ENCODE results near the gene MRPS23.
A peak's percentile ranks its signal among the peaks of the same experiment; 100 is the strongest.

MRPS23 gene

DNA sequence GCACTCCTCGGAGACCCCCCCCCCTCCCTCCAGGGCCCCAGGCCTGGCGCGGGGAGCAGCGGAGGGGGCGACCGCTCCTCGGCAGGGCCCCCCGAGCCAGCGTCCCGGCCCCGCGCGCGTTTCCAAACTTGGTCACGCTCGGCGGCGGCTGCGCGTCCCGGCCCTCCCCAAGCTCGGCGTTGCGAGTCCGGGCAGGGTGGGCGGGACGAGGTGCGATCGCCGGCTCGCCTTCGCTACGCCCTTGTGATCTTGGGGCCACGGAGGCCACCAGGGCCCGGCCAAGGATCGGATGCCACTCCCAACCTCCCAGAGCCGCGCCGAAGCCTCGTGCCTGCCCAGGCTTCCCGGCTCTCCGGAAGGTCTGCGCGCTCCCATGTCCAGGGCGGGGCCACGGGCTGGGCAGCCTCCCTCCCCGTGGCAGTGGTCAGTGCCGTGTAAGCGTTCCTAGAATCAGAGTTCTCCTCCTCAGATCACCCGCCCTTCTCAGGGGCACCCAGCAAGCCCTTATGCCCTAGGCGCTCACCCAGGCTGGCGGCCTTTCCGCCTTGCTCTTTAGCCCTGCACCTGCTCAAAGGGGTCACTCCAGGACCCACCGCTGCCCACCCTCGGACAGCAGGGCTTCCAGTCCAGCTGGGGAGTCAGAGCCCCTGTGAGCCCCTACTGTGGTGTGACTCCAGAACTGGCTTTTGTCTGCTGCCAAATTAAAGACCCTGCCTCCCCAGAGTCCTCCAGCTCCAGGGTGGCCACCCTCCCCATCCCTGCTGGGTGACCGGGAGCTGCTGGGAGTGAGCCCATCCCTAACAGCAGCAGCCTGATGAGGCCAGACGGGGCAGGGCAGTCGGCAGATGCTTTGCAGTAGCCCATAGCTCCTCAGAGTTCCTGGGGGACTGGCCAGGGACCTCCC is 12.2 kb upstream of the MRPS23 start:
- peak overlapping the region; percentile 35 for H3K4me3 ChIP-seq (ENCODE audit: low read depth, low read length)
- TF ChIP-seq, protein P1, sequence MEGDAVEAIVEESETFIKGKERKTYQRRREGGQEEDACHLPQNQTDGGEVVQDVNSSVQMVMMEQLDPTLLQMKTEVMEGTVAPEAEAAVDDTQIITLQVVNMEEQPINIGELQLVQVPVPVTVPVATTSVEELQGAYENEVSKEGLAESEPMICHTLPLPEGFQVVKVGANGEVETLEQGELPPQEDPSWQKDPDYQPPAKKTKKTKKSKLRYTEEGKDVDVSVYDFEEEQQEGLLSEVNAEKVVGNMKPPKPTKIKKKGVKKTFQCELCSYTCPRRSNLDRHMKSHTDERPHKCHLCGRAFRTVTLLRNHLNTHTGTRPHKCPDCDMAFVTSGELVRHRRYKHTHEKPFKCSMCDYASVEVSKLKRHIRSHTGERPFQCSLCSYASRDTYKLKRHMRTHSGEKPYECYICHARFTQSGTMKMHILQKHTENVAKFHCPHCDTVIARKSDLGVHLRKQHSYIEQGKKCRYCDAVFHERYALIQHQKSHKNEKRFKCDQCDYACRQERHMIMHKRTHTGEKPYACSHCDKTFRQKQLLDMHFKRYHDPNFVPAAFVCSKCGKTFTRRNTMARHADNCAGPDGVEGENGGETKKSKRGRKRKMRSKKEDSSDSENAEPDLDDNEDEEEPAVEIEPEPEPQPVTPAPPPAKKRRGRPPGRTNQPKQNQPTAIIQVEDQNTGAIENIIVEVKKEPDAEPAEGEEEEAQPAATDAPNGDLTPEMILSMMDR (IDR thresholded peaks at IDR 0.05; ENCODE audit: low read depth, low read length): no peak

DNA sequence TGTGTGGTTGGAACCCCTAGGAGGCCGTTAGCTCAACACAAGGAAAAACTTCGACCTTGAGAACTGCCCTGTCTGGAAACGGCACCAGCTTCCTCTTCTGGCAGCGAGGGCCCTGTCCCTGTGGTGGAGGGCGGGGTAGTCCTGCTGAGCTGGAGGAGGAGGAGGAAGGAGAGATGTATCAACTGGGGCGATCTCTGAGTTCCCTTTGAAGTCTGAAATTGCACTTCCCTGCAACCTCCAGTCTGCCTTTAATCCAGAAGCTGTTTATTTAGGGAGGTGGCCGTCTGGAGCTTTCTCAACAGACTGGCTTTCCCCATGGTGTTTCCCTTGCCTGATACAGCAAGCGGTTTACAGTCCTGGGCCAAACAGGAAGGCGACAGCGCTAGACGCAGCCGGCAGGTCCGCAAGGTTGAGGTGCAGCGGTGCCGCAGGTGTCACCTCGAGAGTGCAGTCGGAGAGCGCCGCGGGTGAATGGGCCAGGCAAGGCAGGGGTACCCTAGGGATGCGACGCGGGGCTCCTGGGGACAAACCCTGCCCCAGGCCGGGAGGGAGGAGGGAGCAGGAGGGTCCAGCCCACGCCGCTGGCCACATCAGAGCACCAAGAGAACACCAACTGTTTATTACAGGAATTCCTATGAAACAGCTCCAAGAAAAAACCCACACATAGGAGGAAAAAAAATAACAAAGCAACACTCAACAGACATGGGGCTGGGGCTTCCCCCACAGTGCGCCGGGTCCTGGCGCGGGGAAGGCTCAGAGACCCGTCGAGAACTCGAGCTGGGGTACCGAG is 11.4 kb upstream of the MRPS23 start:
- peak overlapping the region; percentile 35 for H3K4me3 ChIP-seq (ENCODE audit: low read depth, low read length)
- TF ChIP-seq, protein P1 (IDR thresholded peaks at IDR 0.05; ENCODE audit: low read depth, low read length): no peak

DNA sequence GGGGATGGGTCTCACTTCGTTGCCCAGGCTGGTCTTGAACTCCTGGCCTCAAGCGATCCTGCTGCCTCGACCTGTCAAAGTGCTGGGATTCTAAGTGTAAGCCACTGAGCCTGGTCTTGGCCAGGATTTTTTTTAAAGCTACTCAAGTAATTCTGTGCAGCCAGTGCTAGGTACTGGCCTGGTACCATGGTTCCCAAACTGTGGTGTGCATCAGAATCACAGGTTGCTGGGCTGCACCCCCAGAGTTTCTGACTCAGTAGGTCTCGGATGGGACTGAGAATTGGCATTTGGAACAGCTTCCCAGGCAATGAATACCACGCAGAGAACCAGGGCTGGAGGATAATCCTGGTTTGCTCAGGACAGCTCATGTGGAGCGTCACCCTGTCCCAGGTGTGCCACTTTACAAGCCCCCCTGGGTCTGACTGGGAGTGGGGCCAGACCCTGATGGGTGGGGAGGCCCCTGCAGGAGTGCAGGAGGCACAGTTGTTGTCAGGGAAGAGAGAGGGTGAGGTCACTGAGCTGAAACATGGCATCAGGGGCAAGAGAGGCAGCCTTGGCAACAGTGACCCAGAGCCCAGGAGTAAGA is 10.7 kb upstream of the MRPS23 start:
- TF ChIP-seq, protein P1 (IDR thresholded peaks at IDR 0.05; ENCODE audit: low read depth, low read length): no peak
- no peak overlapping the region; the same call in 1 of the 2 replicates for H3K4me3 ChIP-seq (ENCODE audit: low read depth, low read length)

DNA sequence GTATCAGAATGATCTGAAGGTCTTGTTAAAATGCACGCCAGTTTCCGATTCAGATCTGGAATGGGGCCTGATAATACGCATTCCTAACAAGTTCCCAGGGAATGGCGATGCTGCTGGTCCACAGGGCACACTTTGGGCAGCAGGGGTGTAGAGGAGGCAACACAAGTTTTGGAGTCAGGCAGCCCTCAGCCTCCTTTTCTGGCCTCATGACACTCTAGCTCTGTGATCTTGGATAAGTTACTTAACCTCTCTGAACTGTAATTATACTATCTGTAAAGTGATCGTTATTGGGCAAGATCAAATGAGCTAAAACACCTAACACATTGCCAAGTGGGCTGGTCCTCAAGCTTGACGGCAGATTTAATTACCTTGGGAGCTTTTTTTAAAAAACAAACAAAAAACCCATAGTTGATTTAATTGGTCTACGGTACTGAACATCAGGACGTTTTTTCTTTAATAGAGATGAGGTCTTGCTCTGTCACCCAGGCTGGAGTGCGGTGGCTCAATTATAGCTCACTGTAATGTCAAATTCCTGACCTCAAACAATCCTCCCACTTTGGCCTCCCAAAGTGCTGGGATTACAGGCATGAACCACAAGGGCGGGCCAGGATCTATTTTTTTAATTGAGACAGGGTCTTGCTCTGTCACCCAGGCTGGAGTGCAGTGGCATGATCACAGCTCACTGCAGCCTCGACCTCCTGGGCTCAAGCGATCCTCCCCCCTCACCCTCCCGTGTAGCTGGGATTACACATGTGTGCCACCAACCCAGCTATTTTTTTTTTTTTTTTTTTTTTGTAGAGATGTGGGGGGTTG is 10.0 kb upstream of the MRPS23 start:
- TF ChIP-seq, protein P1 (IDR thresholded peaks at IDR 0.05; ENCODE audit: low read depth, low read length): no peak
- no peak overlapping the region for H3K4me3 ChIP-seq (ENCODE audit: low read depth, low read length)

DNA sequence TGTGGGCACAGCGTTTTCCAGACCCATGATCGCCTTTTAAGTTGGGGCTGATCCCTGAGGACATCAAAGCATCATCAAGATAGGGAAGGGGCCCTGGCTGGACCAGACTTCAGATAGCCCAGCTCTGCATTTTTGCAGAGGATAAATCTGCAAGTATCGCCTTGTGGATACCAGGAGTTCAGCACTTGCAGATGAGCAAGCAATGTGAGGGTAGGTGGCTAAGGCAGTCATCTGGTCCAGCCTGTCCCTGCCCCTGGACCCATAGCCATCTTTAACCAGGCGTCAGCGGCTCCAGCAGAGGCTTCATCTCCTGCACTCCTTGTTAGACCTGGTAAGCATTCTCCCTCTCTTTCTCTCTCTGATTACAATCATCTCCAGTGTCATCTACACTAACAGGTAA is 9.0 kb upstream of the MRPS23 start:
- H3K4me3 ChIP-seq (ENCODE audit: low read depth, low read length): no peak overlapping the region
- TF ChIP-seq, protein P1 (IDR thresholded peaks at IDR 0.05; ENCODE audit: low read depth, low read length): no peak

DNA sequence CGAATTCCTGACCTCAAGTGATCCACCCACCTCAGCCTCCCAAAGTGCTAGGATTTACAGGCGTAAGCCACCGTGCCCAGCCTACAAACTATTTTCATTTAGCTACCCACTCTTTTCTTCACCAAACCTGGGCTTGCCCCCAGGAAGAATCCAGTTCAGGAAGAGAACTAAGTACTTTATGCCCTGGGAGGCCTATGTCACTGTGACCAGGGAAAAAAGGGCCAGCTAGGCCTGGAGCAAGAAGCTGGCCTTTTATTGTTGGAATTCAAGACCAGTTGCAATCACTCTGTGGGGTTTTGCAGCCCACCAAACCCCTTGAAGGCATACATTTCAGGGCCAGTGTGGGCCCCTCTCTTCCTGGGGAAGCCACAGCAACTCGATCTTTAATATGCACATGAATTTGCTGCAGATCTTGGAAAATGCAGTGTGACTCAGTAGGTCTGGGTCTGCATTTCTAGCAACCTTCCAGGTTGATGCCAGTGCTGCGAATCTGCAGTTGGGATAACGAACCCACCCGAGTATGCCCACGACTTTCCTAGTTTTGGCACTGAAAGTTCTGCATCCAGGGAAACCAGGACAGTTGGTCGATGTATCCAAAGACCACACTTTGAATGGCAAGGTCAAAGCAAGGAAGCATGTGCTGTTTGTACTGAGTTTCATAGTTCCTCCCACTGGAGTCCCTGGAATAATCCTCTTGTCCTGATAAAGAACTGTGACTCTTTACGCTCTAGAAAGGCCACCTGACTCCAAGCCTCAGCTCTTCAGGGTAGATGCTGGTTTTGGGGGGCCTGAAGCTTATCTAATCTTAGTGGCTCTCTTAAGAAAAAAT is 7.2 kb upstream of the MRPS23 start:
- H3K4me3 ChIP-seq (ENCODE audit: low read depth, low read length): no peak overlapping the region
- TF ChIP-seq, protein P1 (IDR thresholded peaks at IDR 0.05; ENCODE audit: low read depth, low read length): no peak

Data from WI38 (cell line).